HepG2 (cell line): ENCODE data around the gene CHMP6. TPM values are rescaled to one million over a fixed set of nuclear protein-coding genes. Genes with fewer than 3 reads are reported as not detected.

ENCODE experiments used
- CREB1 ChIP-seq, 2 experiments: fragments of 450-650 bp in 1 of 2; IDR thresholded peaks; 2 replicates each; pipeline ENCODE4 v1.6.1; 2016 to 2017; ENCODE audit warnings: control low read depth in 1 of 2, mild to moderate bottlenecking in 1 of 2, missing compliant biosample characterization in 1 of 2, missing genetic modification characterization in 1 of 2
- DRAP1 ChIP-seq: IDR thresholded peaks from 2 replicates; pipeline ENCODE4 v1.6.1; 2016; ENCODE audit warnings: missing genetic modification reagents, missing compliant biosample characterization
- KLF12 ChIP-seq: sonication (generic); formaldehyde crosslinking; IDR thresholded peaks from 2 replicates; pipeline ENCODE4 v1.4.0; 2020; ENCODE audit warnings: missing genetic modification reagents, borderline replicate concordance
- PAF1 ChIP-seq: IDR thresholded peaks from 2 replicates; pipeline ENCODE4 v1.6.1; 2016; ENCODE audit warnings: missing genetic modification reagents, missing compliant biosample characterization
- REPIN1 ChIP-seq: sonication (generic); formaldehyde crosslinking; IDR thresholded peaks from 2 replicates; pipeline ENCODE4 v1.8.0; 2022; ENCODE audit warnings: missing genetic modification reagents, low read depth, mild to moderate bottlenecking, borderline replicate concordance
- SOX13 ChIP-seq, 3 experiments: fragments of 450-650 bp in 1 of 3; sonication (generic) in 1 of 3; formaldehyde crosslinking in 1 of 3; IDR thresholded peaks in 2 of 3; conservative IDR thresholded peaks in 1 of 3; 2 replicates each; pipeline versions ENCODE4 v1.5.0 to v1.6.1; 2016 to 2020; ENCODE audit warnings: antibody characterized with exemption in 1 of 3, mild to moderate bottlenecking in 1 of 3, missing compliant biosample characterization in 1 of 3, missing genetic modification reagents in 1 of 3, moderate library complexity in 1 of 3
- SOX5 ChIP-seq: IDR thresholded peaks from 2 replicates; pipeline ENCODE4 v1.6.1; 2016; ENCODE audit warnings: borderline replicate concordance
- STAT5B ChIP-seq: sonication (generic); formaldehyde crosslinking; IDR thresholded peaks from 2 replicates; pipeline ENCODE4 v1.4.0; 2020; ENCODE audit warnings: missing genetic modification reagents
- U2AF1 ChIP-seq: fragments of 200-400 bp; formaldehyde crosslinking; optimal IDR thresholded peaks from 2 replicates; pipeline ENCODE3; 2017; ENCODE audit warnings: mild to moderate bottlenecking, low read depth, low read length
- XRCC5 ChIP-seq: fragments of 200-400 bp; formaldehyde crosslinking; optimal IDR thresholded peaks from 2 replicates; pipeline ENCODE3; 2017; ENCODE audit warnings: mild to moderate bottlenecking, low read length
- ZFY ChIP-seq: sonication (generic); formaldehyde crosslinking; IDR thresholded peaks from 2 replicates; pipeline ENCODE4 v1.4.0; 2020; ENCODE audit warnings: missing genetic modification reagents
- ZNF224 ChIP-seq: sonication (generic); formaldehyde crosslinking; IDR thresholded peaks from 2 replicates; pipeline ENCODE4 v1.5.0; 2020; ENCODE audit warnings: mild to moderate bottlenecking, missing genetic modification reagents
- ZNF451 ChIP-seq: sonication (generic); formaldehyde crosslinking; IDR thresholded peaks from 2 replicates; pipeline ENCODE4 v1.5.0; 2020; ENCODE audit warnings: mild to moderate bottlenecking, missing genetic modification reagents
- ZNF569 ChIP-seq: sonication (generic); formaldehyde crosslinking; IDR thresholded peaks from 2 replicates; pipeline ENCODE4 v1.5.0; 2020; ENCODE audit warnings: mild to moderate bottlenecking, missing genetic modification reagents, moderate library complexity, borderline replicate concordance
- ZNF879 ChIP-seq: sonication (generic); formaldehyde crosslinking; IDR thresholded peaks from 2 replicates; pipeline ENCODE4 v1.8.1; 2023; ENCODE audit warnings: missing genetic modification reagents
- ZSCAN20 ChIP-seq: sonication (generic); formaldehyde crosslinking; IDR thresholded peaks from 2 replicates; pipeline ENCODE4 v1.4.0; 2020; ENCODE audit warnings: missing genetic modification reagents, mild to moderate bottlenecking, borderline replicate concordance
- polyA plus RNA-seq, 8 experiments: library from polyadenylated mRNA; depleted of rRNA in 3 of 8; stranded (reverse) in 7 of 8; unstranded in 1 of 8; fragments of >200 nt; fragmentation: Illumina TruSeq in 4 of 8; extraction: Trizol in 4 of 8; gene quantifications; 2 replicates each; pipeline versions ENCODE4 v1.2.1 to v1.2.3, GENCODE V29; 2011 to 2016; ENCODE audit warnings: low read depth in 4 of 8, missing spikeins in 1 of 8, mixed read lengths in 1 of 8; ENCODE audit not compliant: insufficient read depth in 1 of 8
- total RNA-seq, 5 experiments: library from RNA; depleted of rRNA; stranded (reverse); fragments of >200 nt; fragmentation: Illumina TruSeq; extraction: Trizol; gene quantifications; 2 replicates each; pipeline ENCODE4 v1.2.3, GENCODE V29; 2016; ENCODE audit warnings: low read depth in 1 of 5
- TF ChIP-seq, protein P1 (sequence below): sonication (generic); formaldehyde crosslinking; IDR thresholded peaks from 2 replicates; pipeline ENCODE4 v1.8.0; 2022; ENCODE audit warnings: mild to moderate bottlenecking, missing genetic modification reagents
- TF ChIP-seq, protein P2 (sequence below): sonication (generic); formaldehyde crosslinking; IDR thresholded peaks from 2 replicates; pipeline ENCODE4; 2020; ENCODE audit warnings: missing genetic modification reagents, mild to moderate bottlenecking, borderline replicate concordance
- TF ChIP-seq, protein P3 (sequence below): sonication (generic); formaldehyde crosslinking; IDR thresholded peaks from 2 replicates; pipeline ENCODE4 v1.5.0; 2020; ENCODE audit warnings: missing genetic modification reagents
- TF ChIP-seq, protein P4 (sequence below): sonication (generic); formaldehyde crosslinking; IDR thresholded peaks from 2 replicates; pipeline ENCODE4 v1.4.0; 2020; ENCODE audit warnings: missing genetic modification reagents

CHMP6 gene
- total and polyA plus RNA-seq, 2 of the 13 experiments (the other 11 are each of a cell fraction or from before 2014, with no cell fraction given) = 11.1 to 24.2 TPM

DNA sequence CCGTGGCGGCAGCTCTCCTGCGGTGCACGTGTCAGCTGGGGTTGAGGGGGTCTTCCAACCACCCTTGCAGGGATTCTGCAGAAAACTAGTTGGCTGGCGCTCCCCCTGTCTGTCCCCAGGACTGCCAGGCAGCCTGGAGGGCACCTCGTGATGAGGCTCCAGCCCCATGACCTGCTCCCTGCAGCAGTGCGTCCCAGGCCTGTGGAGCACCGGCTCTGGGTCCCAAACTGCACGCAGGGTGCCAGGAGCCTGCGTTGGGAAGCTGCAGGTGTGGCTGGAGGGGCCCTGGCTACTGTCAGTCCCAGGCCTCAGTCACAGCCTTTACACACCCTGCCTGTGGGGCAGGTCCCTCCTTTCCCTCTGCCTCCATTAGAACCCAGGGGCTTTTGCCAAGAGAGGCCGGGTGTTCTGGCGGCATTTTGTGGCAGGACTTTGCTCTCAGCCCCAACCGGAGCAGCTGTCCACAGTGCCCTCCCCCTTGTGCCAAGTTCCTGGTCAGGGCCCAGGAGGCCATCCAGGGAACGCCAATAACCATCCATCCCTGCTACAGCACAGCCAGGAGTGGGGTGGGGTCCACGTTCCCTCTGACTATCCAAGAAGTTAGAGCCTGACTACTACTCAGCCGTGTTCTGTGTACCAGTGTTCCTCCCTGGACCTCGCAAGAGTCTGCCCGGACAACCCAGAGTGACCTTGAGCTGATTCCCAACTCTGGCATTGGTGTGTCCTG is 9.2 kb downstream of the CHMP6 start (continued):
- TF ChIP-seq ZFY (CRISPR knock-in tag) (0 out of 2 replicates have a peak, but pooled peaks have one; percentile 14), XRCC5 (no peak), STAT5B (no peak), ZNF879 (CRISPR knock-in tag) (no peak), ZNF451 (CRISPR knock-in tag) (0 out of 2 replicates have a peak, but pooled peaks have one; percentile 37), PAF1 (no peak), ZNF224 (CRISPR knock-in tag) (no peak), CREB1 (IDR thresholded peaks at IDR 0.05) (no peak), CREB1 (CRISPR knock-in tag; IDR thresholded peaks at IDR 0.05) (no peak), SOX5 (no peak), ZSCAN20 (CRISPR knock-in tag) (no peak), REPIN1 (CRISPR knock-in tag) (0 out of 2 replicates have a peak, but pooled peaks have one; percentile 67), ZNF569 (CRISPR knock-in tag) (no peak), SOX13 (IDR thresholded peaks at IDR 0.05) (no peak), SOX13 (CRISPR knock-in tag; conservative IDR thresholded peaks at IDR 0.05 in 1 of 2, IDR thresholded peaks at IDR 0.05 in 1 of 2) (no peak), U2AF1 (no peak), KLF12 (CRISPR knock-in tag) (no peak), DRAP1 (CRISPR knock-in tag) (no peak)
- TF ChIP-seq, protein P1, sequence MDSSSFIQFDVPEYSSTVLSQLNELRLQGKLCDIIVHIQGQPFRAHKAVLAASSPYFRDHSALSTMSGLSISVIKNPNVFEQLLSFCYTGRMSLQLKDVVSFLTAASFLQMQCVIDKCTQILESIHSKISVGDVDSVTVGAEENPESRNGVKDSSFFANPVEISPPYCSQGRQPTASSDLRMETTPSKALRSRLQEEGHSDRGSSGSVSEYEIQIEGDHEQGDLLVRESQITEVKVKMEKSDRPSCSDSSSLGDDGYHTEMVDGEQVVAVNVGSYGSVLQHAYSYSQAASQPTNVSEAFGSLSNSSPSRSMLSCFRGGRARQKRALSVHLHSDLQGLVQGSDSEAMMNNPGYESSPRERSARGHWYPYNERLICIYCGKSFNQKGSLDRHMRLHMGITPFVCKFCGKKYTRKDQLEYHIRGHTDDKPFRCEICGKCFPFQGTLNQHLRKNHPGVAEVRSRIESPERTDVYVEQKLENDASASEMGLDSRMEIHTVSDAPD (CRISPR knock-in tag) = peak; percentile 88
- TF ChIP-seq, protein P2, sequence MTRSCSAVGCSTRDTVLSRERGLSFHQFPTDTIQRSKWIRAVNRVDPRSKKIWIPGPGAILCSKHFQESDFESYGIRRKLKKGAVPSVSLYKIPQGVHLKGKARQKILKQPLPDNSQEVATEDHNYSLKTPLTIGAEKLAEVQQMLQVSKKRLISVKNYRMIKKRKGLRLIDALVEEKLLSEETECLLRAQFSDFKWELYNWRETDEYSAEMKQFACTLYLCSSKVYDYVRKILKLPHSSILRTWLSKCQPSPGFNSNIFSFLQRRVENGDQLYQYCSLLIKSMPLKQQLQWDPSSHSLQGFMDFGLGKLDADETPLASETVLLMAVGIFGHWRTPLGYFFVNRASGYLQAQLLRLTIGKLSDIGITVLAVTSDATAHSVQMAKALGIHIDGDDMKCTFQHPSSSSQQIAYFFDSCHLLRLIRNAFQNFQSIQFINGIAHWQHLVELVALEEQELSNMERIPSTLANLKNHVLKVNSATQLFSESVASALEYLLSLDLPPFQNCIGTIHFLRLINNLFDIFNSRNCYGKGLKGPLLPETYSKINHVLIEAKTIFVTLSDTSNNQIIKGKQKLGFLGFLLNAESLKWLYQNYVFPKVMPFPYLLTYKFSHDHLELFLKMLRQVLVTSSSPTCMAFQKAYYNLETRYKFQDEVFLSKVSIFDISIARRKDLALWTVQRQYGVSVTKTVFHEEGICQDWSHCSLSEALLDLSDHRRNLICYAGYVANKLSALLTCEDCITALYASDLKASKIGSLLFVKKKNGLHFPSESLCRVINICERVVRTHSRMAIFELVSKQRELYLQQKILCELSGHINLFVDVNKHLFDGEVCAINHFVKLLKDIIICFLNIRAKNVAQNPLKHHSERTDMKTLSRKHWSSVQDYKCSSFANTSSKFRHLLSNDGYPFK = no peak
- TF ChIP-seq, protein P3, sequence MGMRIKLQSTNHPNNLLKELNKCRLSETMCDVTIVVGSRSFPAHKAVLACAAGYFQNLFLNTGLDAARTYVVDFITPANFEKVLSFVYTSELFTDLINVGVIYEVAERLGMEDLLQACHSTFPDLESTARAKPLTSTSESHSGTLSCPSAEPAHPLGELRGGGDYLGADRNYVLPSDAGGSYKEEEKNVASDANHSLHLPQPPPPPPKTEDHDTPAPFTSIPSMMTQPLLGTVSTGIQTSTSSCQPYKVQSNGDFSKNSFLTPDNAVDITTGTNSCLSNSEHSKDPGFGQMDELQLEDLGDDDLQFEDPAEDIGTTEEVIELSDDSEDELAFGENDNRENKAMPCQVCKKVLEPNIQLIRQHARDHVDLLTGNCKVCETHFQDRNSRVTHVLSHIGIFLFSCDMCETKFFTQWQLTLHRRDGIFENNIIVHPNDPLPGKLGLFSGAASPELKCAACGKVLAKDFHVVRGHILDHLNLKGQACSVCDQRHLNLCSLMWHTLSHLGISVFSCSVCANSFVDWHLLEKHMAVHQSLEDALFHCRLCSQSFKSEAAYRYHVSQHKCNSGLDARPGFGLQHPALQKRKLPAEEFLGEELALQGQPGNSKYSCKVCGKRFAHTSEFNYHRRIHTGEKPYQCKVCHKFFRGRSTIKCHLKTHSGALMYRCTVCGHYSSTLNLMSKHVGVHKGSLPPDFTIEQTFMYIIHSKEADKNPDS = no peak
- TF ChIP-seq, protein P4, sequence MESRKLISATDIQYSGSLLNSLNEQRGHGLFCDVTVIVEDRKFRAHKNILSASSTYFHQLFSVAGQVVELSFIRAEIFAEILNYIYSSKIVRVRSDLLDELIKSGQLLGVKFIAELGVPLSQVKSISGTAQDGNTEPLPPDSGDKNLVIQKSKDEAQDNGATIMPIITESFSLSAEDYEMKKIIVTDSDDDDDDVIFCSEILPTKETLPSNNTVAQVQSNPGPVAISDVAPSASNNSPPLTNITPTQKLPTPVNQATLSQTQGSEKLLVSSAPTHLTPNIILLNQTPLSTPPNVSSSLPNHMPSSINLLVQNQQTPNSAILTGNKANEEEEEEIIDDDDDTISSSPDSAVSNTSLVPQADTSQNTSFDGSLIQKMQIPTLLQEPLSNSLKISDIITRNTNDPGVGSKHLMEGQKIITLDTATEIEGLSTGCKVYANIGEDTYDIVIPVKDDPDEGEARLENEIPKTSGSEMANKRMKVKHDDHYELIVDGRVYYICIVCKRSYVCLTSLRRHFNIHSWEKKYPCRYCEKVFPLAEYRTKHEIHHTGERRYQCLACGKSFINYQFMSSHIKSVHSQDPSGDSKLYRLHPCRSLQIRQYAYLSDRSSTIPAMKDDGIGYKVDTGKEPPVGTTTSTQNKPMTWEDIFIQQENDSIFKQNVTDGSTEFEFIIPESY (CRISPR knock-in tag) = no peak
